Measurements from ENCODE around the gene WHRN.

- no peak for TF ChIP-seq TARDBP (IDR thresholded peaks at IDR 0.05)
- no peak for TF ChIP-seq FOXA1 (IDR thresholded peaks at IDR 0.05)
- TF ChIP-seq, protein P1, sequence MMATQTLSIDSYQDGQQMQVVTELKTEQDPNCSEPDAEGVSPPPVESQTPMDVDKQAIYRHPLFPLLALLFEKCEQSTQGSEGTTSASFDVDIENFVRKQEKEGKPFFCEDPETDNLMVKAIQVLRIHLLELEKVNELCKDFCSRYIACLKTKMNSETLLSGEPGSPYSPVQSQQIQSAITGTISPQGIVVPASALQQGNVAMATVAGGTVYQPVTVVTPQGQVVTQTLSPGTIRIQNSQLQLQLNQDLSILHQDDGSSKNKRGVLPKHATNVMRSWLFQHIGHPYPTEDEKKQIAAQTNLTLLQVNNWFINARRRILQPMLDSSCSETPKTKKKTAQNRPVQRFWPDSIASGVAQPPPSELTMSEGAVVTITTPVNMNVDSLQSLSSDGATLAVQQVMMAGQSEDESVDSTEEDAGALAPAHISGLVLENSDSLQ (IDR thresholded peaks at IDR 0.05), result no peak
- TF ChIP-seq ELF4 (IDR thresholded peaks at IDR 0.05), result no peak
- no peak for TF ChIP-seq SUZ12 (IDR thresholded peaks at IDR 0.05)
- no peak for TF ChIP-seq CTBP1 (IDR thresholded peaks at IDR 0.05; ENCODE audit: borderline replicate concordance)
- TF ChIP-seq FOXM1 (IDR thresholded peaks at IDR 0.05; ENCODE audit: borderline replicate concordance), result no peak
Measured at GRCh38 chr9:114407889-114408288, 97.4 kb downstream of the WHRN start.

Measured in HEK293T (cell line).